NCI-H345 treated with DMSO at 0.1 percent for 48 hours (cell line): ENCODE results near the gene TRIM66.

ENCODE experiments used
- DNase-seq: peaks from one replicate; lab custom pipeline; 2025; ENCODE audit not compliant: unreplicated experiment; lab: John Stamatoyannopoulos, UW

The TRIM66 gene, protein sequence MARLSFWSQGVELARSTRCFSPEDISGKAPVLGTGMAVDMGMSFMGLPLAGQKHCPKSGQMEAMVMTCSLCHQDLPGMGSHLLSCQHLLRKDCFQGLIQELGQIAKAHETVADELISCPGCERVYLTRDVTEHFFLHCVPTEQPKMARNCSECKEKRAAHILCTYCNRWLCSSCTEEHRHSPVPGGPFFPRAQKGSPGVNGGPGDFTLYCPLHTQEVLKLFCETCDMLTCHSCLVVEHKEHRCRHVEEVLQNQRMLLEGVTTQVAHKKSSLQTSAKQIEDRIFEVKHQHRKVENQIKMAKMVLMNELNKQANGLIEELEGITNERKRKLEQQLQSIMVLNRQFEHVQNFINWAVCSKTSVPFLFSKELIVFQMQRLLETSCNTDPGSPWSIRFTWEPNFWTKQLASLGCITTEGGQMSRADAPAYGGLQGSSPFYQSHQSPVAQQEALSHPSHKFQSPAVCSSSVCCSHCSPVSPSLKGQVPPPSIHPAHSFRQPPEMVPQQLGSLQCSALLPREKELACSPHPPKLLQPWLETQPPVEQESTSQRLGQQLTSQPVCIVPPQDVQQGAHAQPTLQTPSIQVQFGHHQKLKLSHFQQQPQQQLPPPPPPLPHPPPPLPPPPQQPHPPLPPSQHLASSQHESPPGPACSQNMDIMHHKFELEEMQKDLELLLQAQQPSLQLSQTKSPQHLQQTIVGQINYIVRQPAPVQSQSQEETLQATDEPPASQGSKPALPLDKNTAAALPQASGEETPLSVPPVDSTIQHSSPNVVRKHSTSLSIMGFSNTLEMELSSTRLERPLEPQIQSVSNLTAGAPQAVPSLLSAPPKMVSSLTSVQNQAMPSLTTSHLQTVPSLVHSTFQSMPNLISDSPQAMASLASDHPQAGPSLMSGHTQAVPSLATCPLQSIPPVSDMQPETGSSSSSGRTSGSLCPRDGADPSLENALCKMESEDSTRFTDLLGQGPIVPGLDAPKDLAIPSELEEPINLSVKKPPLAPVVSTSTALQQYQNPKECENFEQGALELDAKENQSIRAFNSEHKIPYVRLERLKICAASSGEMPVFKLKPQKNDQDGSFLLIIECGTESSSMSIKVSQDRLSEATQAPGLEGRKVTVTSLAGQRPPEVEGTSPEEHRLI (N-terminal part only)

DNA sequence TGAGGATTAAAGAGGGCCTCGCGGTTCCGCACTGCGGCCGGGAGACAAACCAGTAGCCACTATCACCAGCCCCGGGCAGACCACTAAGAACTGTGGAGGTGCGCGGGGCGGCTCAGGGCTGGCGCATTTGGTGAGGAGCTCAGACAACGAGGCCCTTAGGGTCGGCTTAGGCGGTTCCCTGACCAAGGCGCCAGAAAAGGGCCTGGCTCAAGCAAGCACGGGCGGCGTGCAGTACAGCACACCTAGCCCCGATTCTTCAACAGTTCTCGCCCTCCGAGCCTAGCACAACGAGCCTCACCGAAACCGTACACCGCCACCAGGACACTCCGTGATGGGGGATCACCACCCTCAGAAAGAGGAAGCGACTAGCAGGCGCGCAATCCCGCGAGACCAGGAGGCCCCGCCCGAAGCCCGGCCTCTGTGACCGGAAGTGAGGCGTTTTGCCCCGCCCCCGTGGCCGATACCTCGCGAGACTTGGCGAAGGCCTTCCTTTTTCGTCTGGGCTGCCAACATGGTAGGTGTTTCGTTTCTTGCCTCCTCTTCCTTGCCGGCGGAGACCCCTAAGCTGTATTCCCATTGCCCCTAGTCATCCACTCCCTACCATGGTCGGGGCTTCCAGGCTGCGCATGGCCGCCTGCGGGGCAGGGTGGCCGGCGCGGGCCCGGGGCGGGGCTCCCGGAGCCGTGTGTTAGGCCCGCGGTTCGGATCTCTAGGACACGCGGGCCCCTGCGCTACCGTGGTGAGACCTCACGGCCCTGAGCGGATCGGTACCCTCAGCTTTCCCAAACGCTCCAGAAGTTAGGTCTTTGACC lies at the start of gene TRIM66, which contains the start of gene RPL27A:
TSS of gene TRIM66 (minus strand) at position 363 of the 812 bp plus-strand sequence. CDS start 10,391 bp downstream, outside the sequence.
TSS of gene RPL27A (plus strand) at position 490 of the 812 bp plus-strand sequence. CDS start at position 512, 22 bp downstream.
- DNase-seq = peak; percentile 93

DNA sequence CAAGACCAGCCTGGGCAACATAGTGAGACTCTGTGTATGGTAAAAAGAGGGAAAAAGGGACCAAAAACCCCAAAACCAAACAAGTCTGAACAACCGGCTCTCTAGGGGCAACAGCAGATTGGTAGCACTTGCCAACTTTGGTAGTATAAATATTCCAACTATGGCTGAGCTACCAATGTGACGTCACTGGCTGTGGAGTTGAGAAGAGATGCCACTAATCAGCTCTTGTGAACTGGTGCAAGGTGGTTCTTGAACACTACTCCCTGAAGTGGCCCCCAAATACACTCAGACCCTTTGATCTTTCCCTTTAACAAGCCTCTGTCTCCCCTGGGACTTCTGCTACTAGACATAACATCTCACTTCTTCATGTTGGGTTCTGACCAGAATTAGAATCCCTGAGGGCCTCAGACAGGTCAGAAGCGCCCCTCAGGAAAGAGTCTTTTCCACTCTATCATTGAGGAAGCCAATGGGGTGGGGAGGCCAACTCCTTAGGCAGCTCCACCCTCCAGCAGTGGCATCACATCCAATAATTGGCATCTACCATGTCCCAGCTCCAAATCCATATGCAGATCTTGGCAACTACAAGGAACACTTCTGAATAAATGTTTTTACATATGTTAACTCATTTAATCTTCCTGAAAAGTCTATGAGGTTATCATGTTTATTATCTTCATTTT lies 49.3 kb upstream of the TRIM66 start:
- no peak for DNase-seq

DNA sequence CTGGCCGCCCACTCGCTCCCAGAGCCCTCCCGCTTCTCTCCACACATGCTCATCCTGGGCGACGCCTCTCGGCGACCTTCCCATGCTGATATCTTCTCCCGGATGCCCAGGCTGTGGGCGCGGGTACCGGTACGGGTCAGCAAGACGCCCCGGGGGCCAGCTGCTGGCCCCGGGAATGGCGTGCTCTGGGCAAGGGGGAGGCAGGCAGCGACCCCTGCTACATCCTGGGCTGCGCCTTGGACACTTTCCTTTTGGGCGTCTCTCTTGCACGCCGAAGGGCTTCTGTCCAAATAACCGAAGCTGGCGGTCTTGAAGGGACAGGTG lies 48.2 kb upstream of the TRIM66 start:
- no peak for DNase-seq

DNA sequence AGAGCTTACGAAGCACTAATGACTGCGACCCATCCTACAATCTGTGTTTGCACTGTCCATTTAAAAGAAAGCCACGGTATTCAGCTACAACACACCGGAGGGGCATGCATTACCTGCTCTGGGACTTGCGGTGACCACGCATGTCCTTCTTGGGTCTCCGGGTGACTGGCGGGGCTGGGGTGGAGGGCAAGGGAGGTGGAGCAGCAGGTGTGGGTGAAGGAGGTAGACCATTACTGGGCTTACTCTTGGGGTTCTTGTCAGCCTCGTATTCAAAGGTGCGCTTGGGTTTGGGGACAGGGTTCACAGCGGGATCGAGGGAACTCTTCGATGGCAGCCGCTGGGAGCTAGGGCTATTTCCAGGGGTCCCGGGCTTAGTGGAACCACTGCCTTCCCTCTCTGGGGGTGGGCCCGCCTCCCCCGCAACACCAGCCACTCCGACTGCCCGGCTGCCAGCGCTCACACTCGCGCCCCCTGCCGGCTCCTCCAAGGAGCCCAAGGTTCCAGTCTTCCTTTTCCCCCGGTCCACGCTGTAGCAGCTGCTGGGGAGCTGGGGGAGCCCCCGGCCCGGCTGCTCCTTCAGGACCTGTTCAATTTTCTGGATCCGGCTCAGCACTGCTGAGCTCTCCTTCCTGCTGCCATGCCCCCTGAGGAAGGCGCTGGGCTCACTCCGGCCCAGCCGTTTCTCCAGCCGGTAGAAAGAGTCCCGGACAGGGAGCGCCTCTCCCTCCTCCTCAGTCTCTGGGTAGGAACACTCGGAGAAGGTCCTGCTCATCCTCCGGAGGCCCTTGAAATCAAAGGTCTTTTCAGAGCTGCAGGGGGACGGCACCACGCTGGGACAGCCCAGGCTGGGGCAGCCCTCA lies 47.6 kb upstream of the TRIM66 start:
- DNase-seq = no peak

GRCh38 chr11:8729067-8729466 lies 46.6 kb upstream of the TRIM66 start:
- DNase-seq = no peak

GRCh38 chr11:8728563-8728962 lies 46.1 kb upstream of the TRIM66 start:
- no peak for DNase-seq

GRCh38 chr11:8726395-8726794 lies 43.9 kb upstream of the TRIM66 start:
- no peak for DNase-seq

DNA sequence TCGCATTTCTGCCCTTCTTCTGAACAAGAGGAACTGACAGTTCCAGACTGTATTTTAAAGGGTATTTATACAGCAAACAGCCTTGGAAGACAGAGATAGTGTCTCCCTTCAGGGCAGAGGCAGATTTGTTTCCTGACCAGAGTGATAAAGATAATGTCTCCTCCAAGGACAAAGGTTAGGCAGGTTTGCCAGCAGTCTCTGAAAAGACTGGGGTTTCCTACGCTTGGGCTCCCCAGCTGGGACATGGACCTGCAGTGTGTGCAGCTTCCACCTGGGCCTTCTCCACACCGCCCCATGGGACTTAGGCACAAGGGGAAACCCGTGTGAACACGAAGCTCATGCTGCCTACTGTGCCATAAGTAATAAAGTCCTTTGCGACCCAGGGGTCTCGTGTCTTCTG lies 42.2 kb upstream of the TRIM66 start:
- no peak for DNase-seq

- no peak for DNase-seq
These were observed 41.2 kb upstream of the TRIM66 start for GRCh38 chr11:8723711-8724110.

DNA sequence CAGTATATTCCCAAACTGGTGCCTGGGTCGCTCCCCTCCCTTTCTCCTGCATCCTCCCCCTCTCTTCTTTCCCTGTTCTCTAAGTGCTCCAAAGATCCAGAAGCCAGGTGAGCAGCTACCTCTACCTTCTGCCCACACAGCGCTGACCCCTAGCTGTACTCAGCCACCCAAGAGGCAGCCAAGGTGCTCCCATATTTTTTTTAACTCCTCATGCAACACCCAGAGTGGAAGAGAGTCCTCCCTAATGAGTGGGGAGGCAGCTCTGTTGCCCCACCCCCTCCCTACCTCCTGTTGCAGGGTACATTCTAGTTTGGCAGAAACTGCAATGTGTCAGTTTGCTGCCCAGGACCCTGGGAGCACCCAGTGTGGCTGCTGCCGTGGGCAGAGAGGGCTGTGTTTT lies 40.3 kb upstream of the TRIM66 start:
- no peak for DNase-seq

GRCh38 chr11:8721609-8722500 lies 39.4 kb upstream of the TRIM66 start:
- no peak for DNase-seq

DNA sequence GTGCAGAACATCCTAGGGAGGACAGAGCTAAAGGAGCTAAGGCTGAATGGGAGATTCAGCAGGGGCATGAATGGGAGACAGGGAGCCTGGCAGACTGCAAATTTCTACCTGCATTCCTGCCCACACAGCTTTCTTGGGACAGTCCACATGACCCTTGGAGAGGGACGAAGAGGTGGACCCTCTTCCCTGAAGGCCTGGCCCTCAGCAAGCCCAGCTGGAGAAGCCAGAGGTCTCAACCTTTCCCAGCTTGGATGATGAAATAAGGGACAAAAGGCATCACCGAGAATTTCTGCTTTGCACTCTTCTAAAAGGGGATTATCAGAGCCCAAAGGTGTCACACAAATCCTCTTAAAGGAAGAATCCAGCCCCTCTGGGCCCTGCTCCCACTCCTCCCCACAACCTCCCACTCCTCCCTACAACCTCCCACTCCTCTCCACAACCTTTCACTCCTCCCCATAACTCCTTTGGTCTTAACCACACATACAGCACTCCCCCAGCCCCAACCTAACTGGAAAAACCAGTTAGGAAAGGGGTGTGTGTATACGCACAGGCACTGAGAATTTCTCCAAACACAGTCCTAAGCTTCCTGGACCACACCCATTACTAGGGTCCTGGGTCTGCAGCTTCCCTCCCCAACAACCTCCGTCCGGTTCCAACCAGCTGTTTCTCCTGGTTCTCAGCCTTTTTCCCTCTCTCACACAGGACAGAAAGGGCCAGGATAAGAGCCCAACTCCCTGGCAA lies 38.6 kb upstream of the TRIM66 start:
- no peak for DNase-seq

DNA sequence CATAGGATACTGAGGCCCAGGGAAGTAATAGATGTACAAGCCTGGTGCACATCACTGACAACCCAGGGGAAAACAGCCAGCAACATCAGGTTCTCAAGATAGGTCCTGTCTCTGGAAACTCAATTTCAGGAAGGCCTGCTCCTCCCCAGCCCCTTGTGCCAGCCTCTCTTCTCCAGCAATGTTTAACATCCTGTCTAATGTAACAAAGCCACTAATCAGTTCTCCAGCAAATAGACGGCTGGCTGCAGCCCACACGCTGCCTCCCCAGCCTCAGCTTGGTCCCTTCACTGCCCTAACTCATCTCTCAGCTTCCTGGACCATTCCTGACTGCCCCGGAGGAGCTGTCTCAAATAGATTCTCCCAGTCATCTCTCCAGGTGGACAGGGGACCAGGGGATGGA lies 37.9 kb upstream of the TRIM66 start:
- no peak for DNase-seq

- no peak for DNase-seq
These were observed 37.3 kb upstream of the TRIM66 start for GRCh38 chr11:8719721-8720120.

GRCh38 chr11:8719211-8719649 lies 36.8 kb upstream of the TRIM66 start:
- DNase-seq = no peak

DNA sequence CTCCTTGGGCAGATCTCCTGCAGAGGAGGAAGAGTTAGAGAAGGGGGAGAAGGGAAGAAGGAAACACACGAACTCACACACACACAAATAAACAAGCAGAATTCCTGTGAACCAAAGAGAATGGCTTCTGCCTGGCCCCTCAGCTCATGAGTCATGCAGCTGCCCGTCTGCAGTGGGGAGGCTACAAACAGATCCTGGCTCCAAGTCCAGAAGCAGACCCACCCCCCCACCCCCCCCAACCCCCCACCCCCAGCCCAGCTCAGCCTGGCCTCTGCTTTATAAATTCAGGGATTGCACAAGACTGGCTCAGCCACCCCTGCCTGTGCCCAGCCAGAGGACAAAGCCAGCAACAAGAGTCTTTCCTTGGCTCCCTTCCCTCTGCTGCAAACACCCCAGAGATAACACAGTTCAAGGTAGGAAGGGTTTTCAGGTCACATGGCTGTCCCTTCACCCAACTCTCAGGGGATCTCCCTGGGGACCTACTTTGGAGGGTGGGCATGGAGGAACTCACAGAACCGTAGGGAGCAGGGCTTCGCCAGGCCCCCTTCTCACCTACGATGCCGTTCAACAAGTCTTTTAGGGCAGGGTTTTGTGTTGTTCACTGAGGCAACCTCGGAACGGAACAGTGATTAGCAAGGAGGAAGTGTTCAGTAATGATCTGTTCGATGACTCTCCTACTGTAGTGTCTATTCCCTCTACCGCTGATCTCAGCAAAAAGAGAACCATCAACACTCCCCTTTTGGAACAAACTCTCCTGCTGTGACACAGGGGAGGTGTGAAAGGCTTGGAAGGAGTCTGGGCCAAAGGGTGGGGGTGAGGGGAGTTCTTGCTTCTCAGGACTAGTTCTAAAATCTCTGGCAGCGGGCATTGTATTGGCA lies 35.6 kb upstream of the TRIM66 start:
- no peak for DNase-seq

DNA sequence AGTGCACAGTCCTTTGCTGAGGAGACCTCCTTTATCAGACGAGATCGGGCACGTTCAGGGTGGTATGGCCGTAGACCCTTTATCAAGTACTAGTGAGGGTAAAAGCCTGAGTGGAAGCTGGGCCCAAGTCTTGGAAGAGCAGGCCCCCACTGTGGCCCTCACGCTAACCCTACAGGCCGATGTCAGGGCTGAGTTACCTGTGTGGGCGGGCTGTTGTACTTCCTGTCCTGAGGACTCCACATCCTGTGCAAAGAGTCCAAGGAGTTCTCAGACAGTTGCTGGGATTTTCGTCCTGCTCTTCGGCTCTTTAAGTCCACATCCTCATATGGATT lies 35.0 kb upstream of the TRIM66 start:
- no peak for DNase-seq
